Left lung (tissue), 10 donors: ENCODE data around the gene MAP3K14. TPM values are rescaled to one million over a fixed set of nuclear protein-coding genes. Genes with fewer than 3 reads are reported as not detected.

Experiments used
- ATAC-seq: fragments of 200-7000 bp; cut with Tn5 transposase; one replicate; pipeline ENCODE4 v1.9.1; 2020; ENCODE audit warnings: moderate library complexity
- DNase-seq, 4 donors: peaks; one replicate each; pipeline ENCODE4 v3.0.0-alpha.2; 2013 to 2020
- H3K27ac ChIP-seq, 2 donors: fragments of 200-600 bp; sonication (generic) in 1 of 2; one replicate each; pipeline versions ENCODE4 v1.5.0 to v1.8.0; 2020 to 2021
- H3K27me3 ChIP-seq, 2 donors: fragments of 200-600 bp; sonication (generic) in 1 of 2; one replicate each; pipeline versions ENCODE4 v1.5.0 to v1.8.0; 2020 to 2021
- H3K36me3 ChIP-seq, 2 donors: fragments of 200-600 bp; sonication (generic) in 1 of 2; one replicate each; pipeline versions ENCODE4 v1.5.0 to v1.8.0; 2020 to 2021
- H3K4me1 ChIP-seq, 2 donors: fragments of 200-600 bp; one replicate each; pipeline ENCODE4 v1.8.0; 2021
- H3K4me3 ChIP-seq, 2 donors: fragments of 200-600 bp; sonication (generic) in 1 of 2; one replicate each; pipeline versions ENCODE4 v1.5.0 to v1.8.0; 2020 to 2021; ENCODE audit warnings: mild to moderate bottlenecking in 1 of 2
- H3K9me3 ChIP-seq, 2 donors: fragments of 200-600 bp; sonication (generic) in 1 of 2; one replicate each; pipeline versions ENCODE4 v1.5.0 to v1.8.0; 2020 to 2021
- intact Hi-C, 2 donors: fragments of 100-400 bp; cut with DNase I; formaldehyde crosslinking; loops; one replicate each; pipeline versions ENCODE4 v1.11.2 to v1.14.2; 2022
- polyA plus RNA-seq, 6 donors: library from polyadenylated mRNA; unstranded; fragments of 120-200 nt; gene quantifications; one replicate each; pipeline ENCODE4 v1.2.1, GENCODE V29; 2013; ENCODE audit not compliant: insufficient read length in 6 of 6
- total RNA-seq, 2 donors: library from RNA; stranded (reverse); fragmentation: NEBNext Ultra II Directional; extraction: Animal tissue kit (Norgen Biotek cat#: 25700); gene quantifications; one replicate each; pipeline ENCODE4 v1.2.1, GENCODE V29; 2021
- TF ChIP-seq, protein P1 (sequence below), 2 donors: fragments of 200-600 bp; sonication (generic) in 1 of 2; IDR thresholded peaks; one replicate each; pipeline versions ENCODE4 v1.5.0 to v1.8.0; 2021; ENCODE audit warnings: antibody characterized with exemption in 2 of 2
- donor health status: DM: no; HTN: yes; CAD: no.
- donor health status: DM: no; HTN: no; CAD: no.

Gene MAP3K14
- total and polyA plus RNA-seq, 8 donors = 6.3 to 13.1 (median 7.7) TPM

DNA sequence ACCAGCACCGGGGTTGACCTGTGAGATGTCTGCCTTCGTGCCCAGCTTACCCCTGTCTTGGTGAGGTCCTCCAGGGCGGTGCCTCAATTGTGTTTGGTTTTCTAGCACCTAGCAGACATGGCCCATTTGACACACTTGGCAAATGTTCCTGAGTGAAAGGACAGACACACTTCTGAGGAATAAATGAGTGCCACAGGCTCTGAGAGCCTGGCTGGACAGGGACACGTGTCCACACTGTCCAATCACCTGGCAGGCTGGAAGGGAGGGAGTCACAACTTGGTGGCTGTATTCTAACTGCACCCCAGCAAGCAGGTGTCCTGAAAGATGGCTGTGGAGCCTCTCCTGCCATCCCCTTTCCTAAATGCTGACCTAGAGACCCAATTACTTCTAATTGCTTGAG, 7.4 kb downstream of the MAP3K14 start:
- no peak overlapping the region for H3K27ac ChIP-seq
- intact Hi-C loops = no loop called here

GRCh38 chr17:45308840-45309239, 8.0 kb downstream of the MAP3K14 start:
- no peak overlapping the region for H3K27ac ChIP-seq
- no peak for ATAC-seq
- TF ChIP-seq, protein P1, sequence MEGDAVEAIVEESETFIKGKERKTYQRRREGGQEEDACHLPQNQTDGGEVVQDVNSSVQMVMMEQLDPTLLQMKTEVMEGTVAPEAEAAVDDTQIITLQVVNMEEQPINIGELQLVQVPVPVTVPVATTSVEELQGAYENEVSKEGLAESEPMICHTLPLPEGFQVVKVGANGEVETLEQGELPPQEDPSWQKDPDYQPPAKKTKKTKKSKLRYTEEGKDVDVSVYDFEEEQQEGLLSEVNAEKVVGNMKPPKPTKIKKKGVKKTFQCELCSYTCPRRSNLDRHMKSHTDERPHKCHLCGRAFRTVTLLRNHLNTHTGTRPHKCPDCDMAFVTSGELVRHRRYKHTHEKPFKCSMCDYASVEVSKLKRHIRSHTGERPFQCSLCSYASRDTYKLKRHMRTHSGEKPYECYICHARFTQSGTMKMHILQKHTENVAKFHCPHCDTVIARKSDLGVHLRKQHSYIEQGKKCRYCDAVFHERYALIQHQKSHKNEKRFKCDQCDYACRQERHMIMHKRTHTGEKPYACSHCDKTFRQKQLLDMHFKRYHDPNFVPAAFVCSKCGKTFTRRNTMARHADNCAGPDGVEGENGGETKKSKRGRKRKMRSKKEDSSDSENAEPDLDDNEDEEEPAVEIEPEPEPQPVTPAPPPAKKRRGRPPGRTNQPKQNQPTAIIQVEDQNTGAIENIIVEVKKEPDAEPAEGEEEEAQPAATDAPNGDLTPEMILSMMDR (IDR thresholded peaks at IDR 0.05) = no peak
- H3K4me1 ChIP-seq = peaks cover 63 to 91% of the 10 kb centered on the region in 2 donors
- H3K36me3 ChIP-seq = peaks cover 0 to 6% of the 10 kb centered on the region in 2 donors
- intact Hi-C loops = no loop called here
- H3K27me3 ChIP-seq = no peaks in the 10 kb centered on the region
- H3K4me3 ChIP-seq = no peak overlapping the region
- H3K9me3 ChIP-seq = no peaks in the 10 kb centered on the region
- DNase-seq = no peak

More for the DNA sequence above, 7.4 kb downstream of the MAP3K14 start:
- Histone ChIP-seq H3K9me3 (no peaks in the 10 kb centered on the region), H3K4me3 (no peak overlapping the region), H3K36me3 (peaks cover 0 to 6% of the 10 kb centered on the region in 2 donors), H3K27me3 (no peaks in the 10 kb centered on the region), H3K4me1 (peaks cover 69 to 96% of the 10 kb centered on the region in 2 donors)
- DNase-seq (no peak), ATAC-seq (no peak)
- TF ChIP-seq, protein P1 (IDR thresholded peaks at IDR 0.05) = no peak

GRCh38 chr17:45308016-45308365, 8.8 kb downstream of the MAP3K14 start:
- no peak for ATAC-seq
- H3K27me3 ChIP-seq = no peaks in the 10 kb centered on the region
- TF ChIP-seq, protein P1 (IDR thresholded peaks at IDR 0.05) = no peak
- no peak for DNase-seq
- peaks cover 0 to 6% of the 10 kb centered on the region in 2 donors for H3K36me3 ChIP-seq
- intact Hi-C loops = no loop called here
- peak overlapping the region; percentile 83 to 85 for H3K27ac ChIP-seq
- no peaks in the 10 kb centered on the region for H3K9me3 ChIP-seq
- peaks cover 56 to 88% of the 10 kb centered on the region in 2 donors for H3K4me1 ChIP-seq
- H3K4me3 ChIP-seq = no peak overlapping the region

DNA sequence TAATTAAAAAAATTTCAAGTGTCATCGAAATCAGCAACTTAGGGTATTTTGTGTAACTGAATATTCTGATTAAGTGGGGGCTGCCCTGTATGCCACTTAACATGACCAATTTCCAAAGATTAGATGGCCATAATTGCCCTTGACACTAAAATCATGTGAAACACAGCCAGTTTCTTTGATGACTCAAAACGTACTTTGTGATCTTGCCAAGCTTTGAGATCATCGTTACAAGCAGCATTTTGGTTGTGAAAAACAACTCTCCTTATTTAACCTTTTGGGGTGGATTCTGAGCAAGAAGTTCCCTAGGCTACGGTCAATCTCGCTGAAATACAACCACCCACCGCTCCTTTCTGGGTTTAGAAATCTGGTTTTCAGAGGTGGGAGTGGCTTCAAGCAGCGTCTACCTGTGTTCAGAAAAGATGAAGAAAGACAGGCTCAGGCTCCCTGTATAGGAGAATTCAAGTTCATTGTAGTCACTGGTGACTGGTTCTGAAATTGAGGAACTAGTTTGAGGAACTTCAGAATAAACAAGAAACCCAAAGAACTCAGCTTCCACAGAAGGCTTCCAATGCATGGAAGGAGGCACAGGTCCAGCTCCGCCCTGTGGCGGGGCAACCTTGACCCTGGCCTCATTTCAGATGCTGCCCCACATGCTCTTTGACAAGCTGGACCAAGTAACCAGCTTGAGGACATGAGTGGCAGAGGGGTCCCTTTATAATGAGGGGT, 9.4 kb downstream of the MAP3K14 start:
- H3K27me3 ChIP-seq = no peaks in the 10 kb centered on the region
- no peak overlapping the region for H3K4me3 ChIP-seq
- H3K27ac ChIP-seq = peak overlapping the region; percentile 83 to 85
- TF ChIP-seq, protein P1 (IDR thresholded peaks at IDR 0.05) = no peak
- intact Hi-C loops = no loop called here
- H3K9me3 ChIP-seq = no peaks in the 10 kb centered on the region
- peak; percentile 22 for ATAC-seq
- DNase-seq = peak in 1 of 4 donors; percentile 52
- H3K36me3 ChIP-seq = peaks cover 0 to 6% of the 10 kb centered on the region in 2 donors
- peaks cover 54 to 88% of the 10 kb centered on the region in 2 donors for H3K4me1 ChIP-seq

GRCh38 chr17:45306623-45307022, 10.2 kb downstream of the MAP3K14 start:
- Histone ChIP-seq H3K36me3 (peaks cover 0 to 6% of the 10 kb centered on the region in 2 donors), H3K4me3 (no peak overlapping the region), H3K9me3 (no peaks in the 10 kb centered on the region), H3K4me1 (peaks cover 46 to 88% of the 10 kb centered on the region in 2 donors), H3K27ac (peak overlapping the region; percentile 83 to 85), H3K27me3 (no peaks in the 10 kb centered on the region)
- TF ChIP-seq, protein P1 (IDR thresholded peaks at IDR 0.05) = no peak
- intact Hi-C loops = no loop called here
- DNase-seq (no peak), ATAC-seq (no peak)
